Activated gamma-delta T cell treated with Interleukin-2 at 50 U/mL for 16 hours (primary cell): Measurements from ENCODE around the gene POLR3H.

Experiments
- DNase-seq: peaks from one replicate; pipeline ENCODE4 v3.0.0-alpha.2; 2020

POLR3H gene

DNA sequence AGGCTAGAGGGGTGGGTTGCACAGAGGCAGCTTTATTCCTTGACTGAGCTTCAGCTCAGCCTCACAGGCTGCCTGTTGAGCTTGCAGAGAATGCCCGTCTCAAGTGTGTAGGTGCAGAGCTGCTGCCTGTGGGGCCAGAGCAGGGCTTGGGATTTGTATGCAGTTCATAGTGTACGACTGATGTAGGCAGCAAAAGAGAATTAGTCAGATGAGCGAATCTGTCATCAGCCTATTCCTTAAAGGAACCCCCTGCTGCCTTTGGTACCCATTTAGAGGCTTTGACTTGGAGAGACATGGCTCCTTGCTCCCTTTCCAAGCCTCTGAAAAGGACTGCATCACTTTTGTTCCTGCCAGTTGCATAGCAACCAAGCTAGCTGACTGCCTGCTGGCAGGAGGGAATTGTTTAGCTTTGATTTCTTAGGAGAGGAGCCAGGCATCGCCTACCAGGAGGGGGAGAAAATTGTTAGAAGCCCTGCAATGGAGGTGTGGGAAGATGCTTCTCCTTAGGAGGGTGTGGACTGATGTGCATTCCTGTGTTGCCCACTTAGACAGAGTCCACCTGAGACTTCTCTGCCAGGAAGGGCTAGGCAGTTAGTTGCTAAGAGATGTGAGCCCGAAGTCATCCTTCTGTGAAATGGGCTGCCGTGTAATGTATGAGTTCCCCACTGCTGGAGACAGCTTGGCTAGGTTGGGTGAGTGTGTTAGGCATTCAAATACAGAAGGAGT, 64.4 kb downstream of the POLR3H start:
- no peak for DNase-seq

GRCh38 chr22:41478891-41479521, 65.3 kb downstream of the POLR3H start:
- DNase-seq: no peak

DNA sequence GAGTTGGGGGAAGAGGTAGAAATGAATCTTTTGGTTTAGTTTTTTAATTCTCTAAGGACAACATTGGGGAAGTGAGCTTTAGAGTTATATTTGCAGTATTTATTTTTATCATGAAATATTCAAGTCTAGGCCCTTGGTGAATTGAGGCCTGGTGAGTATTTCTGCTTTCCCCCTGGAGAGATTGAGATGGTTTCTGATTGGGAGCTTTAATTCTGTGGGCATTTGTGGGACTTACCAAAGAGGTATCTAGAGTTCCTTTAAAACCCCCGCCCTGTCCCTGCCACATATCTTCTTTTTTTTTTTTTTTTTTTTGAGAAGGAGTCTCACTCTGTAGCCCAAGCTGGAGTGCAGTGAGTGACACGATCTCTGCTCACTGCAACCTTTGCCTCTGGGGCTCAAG, 65.8 kb downstream of the POLR3H start:
- no peak for DNase-seq
